WERI-Rb-1 (cell line): ENCODE results near the gene RAMP2.
A peak's percentile ranks its signal among the peaks of the same experiment; 100 is the strongest.

Experiments
- DNase-seq: peaks from one replicate; pipeline ENCODE4 v3.0.0-alpha.2; 2020
- H3K27ac ChIP-seq: fragments of 250-450 bp; sonication (Bioruptor Pico); 2 replicates; pipeline ENCODE4 v1.5.1; 2020; ENCODE audit warnings: mild to moderate bottlenecking, moderate library complexity
- H3K27me3 ChIP-seq: fragments of 250-450 bp; sonication (Bioruptor Pico); 2 replicates; pipeline ENCODE4 v1.5.1; 2021; ENCODE audit warnings: mild to moderate bottlenecking, low read depth, moderate library complexity; ENCODE audit not compliant: insufficient read depth, severe bottlenecking
- H3K36me3 ChIP-seq: fragments of 250-450 bp; sonication (Bioruptor Pico); 2 replicates; pipeline ENCODE4 v1.5.1; 2020; ENCODE audit warnings: mild to moderate bottlenecking, moderate library complexity
- H3K4me3 ChIP-seq: 2 replicates; pipeline ENCODE4 v1.5.1; 2011; ENCODE audit warnings: low read depth, mild to moderate bottlenecking, control low read depth, low read length
- H3K9me3 ChIP-seq: fragments of 250-450 bp; sonication (Bioruptor Pico); 2 replicates; pipeline ENCODE4 v1.5.1; 2021; ENCODE audit warnings: mild to moderate bottlenecking, moderate library complexity; ENCODE audit not compliant: severe bottlenecking
- CTCF ChIP-seq: IDR thresholded peaks from 2 replicates; pipeline ENCODE4 v1.5.1; 2011; ENCODE audit warnings: low read depth, mild to moderate bottlenecking, control low read depth, inconsistent platforms, low read length

The RAMP2 gene

GRCh38 chr17:42775534-42776098 is 14.6 kb downstream of the RAMP2 start:
- TF ChIP-seq CTCF = no peak
- Histone ChIP-seq H3K27ac (no peak overlapping the region), H3K9me3 (no peaks in the 10 kb centered on the region), H3K27me3 (no peaks in the 10 kb centered on the region), H3K4me3 (no peak overlapping the region), H3K36me3 (peaks cover 45% of the 10 kb centered on the region)
- DNase-seq = no peak

GRCh38 chr17:42778570-42778969 is 17.5 kb downstream of the RAMP2 start:
- H3K4me3 ChIP-seq = no peak overlapping the region
- DNase-seq = no peak
- peaks cover 6% of the 10 kb centered on the region for H3K27me3 ChIP-seq
- H3K27ac ChIP-seq = peak overlapping the region; percentile 45
- H3K9me3 ChIP-seq = no peaks in the 10 kb centered on the region
- H3K36me3 ChIP-seq = peaks cover 45% of the 10 kb centered on the region
- no peak for TF ChIP-seq CTCF

GRCh38 chr17:42779304-42779935 is 18.4 kb downstream of the RAMP2 start:
- Histone ChIP-seq H3K9me3 (no peaks in the 10 kb centered on the region), H3K27me3 (peaks cover 6% of the 10 kb centered on the region), H3K4me3 (peak overlapping the region; percentile 59), H3K36me3 (peaks cover 44% of the 10 kb centered on the region), H3K27ac (peak overlapping the region; percentile 36)
- no peak for DNase-seq
- no peak for TF ChIP-seq CTCF

- no peaks in the 10 kb centered on the region for H3K9me3 ChIP-seq
- H3K27ac ChIP-seq = peak within 1 kb of the TSS; percentile 59
- H3K4me3 ChIP-seq = peak within 1 kb of the TSS; percentile 59
- TF ChIP-seq CTCF = no peak
- peaks cover 6% of the 10 kb centered on the region for H3K27me3 ChIP-seq
- peaks cover 39% of the 10 kb centered on the region for H3K36me3 ChIP-seq
- peak; percentile 88 for DNase-seq
These were observed 19.2 kb downstream of the RAMP2 start, which contains the start of gene WNK4 for GRCh38 chr17:42779936-42780850. Gene WNK4, plus strand, starts transcription at chr17:42780610. Its CDS starts 89 bp downstream, at chr17:42780699.

DNA sequence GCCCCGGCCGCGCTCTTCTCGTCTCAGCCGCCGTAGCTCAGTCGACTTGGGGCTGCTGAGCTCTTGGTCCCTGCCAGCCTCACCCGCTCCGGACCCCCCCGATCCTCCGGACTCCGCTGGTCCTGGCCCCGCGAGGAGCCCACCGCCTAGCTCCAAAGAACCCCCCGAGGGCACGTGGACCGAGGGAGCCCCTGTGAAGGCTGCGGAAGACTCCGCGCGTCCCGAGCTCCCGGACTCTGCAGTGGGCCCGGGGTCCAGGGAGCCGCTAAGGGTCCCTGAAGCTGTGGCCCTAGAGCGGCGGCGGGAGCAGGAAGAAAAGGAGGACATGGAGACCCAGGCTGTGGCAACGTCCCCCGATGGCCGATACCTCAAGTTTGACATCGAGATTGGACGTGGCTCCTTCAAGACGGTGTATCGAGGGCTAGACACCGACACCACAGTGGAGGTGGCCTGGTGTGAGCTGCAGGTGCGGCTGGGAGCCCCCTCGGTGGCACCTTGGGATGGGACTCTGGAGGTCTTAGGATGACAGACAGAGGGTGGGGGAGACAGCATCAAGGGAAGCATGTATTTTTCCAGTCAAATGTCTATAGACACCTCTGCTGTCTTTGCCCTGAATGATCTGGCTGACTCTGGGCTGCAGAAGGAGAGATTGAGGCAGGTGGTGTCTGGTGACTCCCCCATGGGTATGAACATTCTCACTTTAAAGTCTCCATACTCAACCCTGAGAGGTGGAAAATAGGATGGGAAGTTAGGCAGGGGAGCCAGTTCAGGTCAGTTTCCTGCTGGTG is 20.0 kb downstream of the RAMP2 start:
- Histone ChIP-seq H3K27me3 (peaks cover 9% of the 10 kb centered on the region), H3K36me3 (peaks cover 30% of the 10 kb centered on the region), H3K4me3 (peak overlapping the region; percentile 59), H3K27ac (peak overlapping the region; percentile 59), H3K9me3 (no peaks in the 10 kb centered on the region)
- TF ChIP-seq CTCF = no peak
- DNase-seq = peak; percentile 47
